WTC11 (cell line): ENCODE results near the gene FOXA3. TPM values are rescaled to one million over a fixed set of nuclear protein-coding genes. Genes with fewer than 3 reads are reported as not detected.
A peak's percentile ranks its signal among the peaks of the same experiment; 100 is the strongest.

ENCODE experiments used
- ATF3 ChIP-seq: sonication (generic); formaldehyde crosslinking; conservative IDR thresholded peaks from 2 replicates; pipeline ENCODE4 v1.8.1; 2022; ENCODE audit warnings: mild to moderate bottlenecking, missing genetic modification reagents
- CBFB ChIP-seq: sonication (generic); formaldehyde crosslinking; IDR thresholded peaks from 2 replicates; pipeline ENCODE4 v1.8.1; 2022; ENCODE audit warnings: mild to moderate bottlenecking, low read depth, missing genetic modification reagents
- CREM ChIP-seq: sonication (generic); formaldehyde crosslinking; IDR thresholded peaks from 2 replicates; pipeline ENCODE4 v1.8.1; 2022; ENCODE audit warnings: mild to moderate bottlenecking, missing genetic modification reagents, moderate library complexity
- E2F4 ChIP-seq: sonication (generic); formaldehyde crosslinking; IDR thresholded peaks from 2 replicates; pipeline ENCODE4 v1.8.1; 2022; ENCODE audit warnings: low read depth, mild to moderate bottlenecking, moderate library complexity, missing genetic modification reagents, borderline replicate concordance
- E2F5 ChIP-seq: sonication (generic); formaldehyde crosslinking; IDR thresholded peaks from 2 replicates; pipeline ENCODE4 v1.8.1; 2022; ENCODE audit warnings: mild to moderate bottlenecking, moderate library complexity, missing genetic modification reagents
- EMX1 ChIP-seq: fragments of 250-450 bp; sonication (Bioruptor Pico); IDR thresholded peaks from 2 replicates; pipeline ENCODE4 v1.8.0; 2021; ENCODE audit warnings: mild to moderate bottlenecking
- ESRRA ChIP-seq: sonication (generic); formaldehyde crosslinking; IDR thresholded peaks from 2 replicates; pipeline ENCODE4 v1.8.1; 2022; ENCODE audit warnings: mild to moderate bottlenecking, missing genetic modification reagents, borderline replicate concordance
- ETV6 ChIP-seq: sonication (generic); formaldehyde crosslinking; IDR thresholded peaks from 2 replicates; pipeline ENCODE4 v1.8.1; 2022; ENCODE audit warnings: mild to moderate bottlenecking, missing genetic modification reagents
- IRF2 ChIP-seq: sonication (generic); formaldehyde crosslinking; IDR thresholded peaks from 2 replicates; pipeline ENCODE4 v1.8.0; 2022; ENCODE audit warnings: low read depth, missing genetic modification reagents, borderline replicate concordance
- JAZF1 ChIP-seq: fragments of 250-450 bp; sonication (Bioruptor Pico); IDR thresholded peaks from 2 replicates; pipeline ENCODE4 v1.9.0; 2021; ENCODE audit warnings: moderate library complexity, mild to moderate bottlenecking, inconsistent platforms
- JUN ChIP-seq: sonication (generic); formaldehyde crosslinking; IDR thresholded peaks from 2 replicates; pipeline ENCODE4 v1.8.0; 2023; ENCODE audit warnings: mild to moderate bottlenecking, missing genetic modification reagents
- KAT7 ChIP-seq: sonication (generic); formaldehyde crosslinking; IDR thresholded peaks from 2 replicates; pipeline ENCODE4 v1.8.1; 2023; ENCODE audit warnings: missing genetic modification reagents, mild to moderate bottlenecking, borderline replicate concordance
- MAX ChIP-seq: sonication (generic); formaldehyde crosslinking; IDR thresholded peaks from 2 replicates; pipeline ENCODE4 v1.8.0; 2022; ENCODE audit warnings: mild to moderate bottlenecking, missing genetic modification reagents
- NFATC4 ChIP-seq: fragments of 250-450 bp; sonication (Bioruptor Pico); IDR thresholded peaks from 2 replicates; pipeline ENCODE4 v1.9.0; 2021; ENCODE audit warnings: mild to moderate bottlenecking
- NR2C2 ChIP-seq: sonication (generic); formaldehyde crosslinking; IDR thresholded peaks from 2 replicates; pipeline ENCODE4 v1.8.0; 2022; ENCODE audit warnings: mild to moderate bottlenecking, missing genetic modification reagents
- NR3C1 ChIP-seq: sonication (generic); formaldehyde crosslinking; conservative IDR thresholded peaks from 2 replicates; pipeline ENCODE4 v1.8.1; 2023; ENCODE audit warnings: low read depth, mild to moderate bottlenecking, missing genetic modification reagents
- OVOL2 ChIP-seq: fragments of 250-450 bp; sonication (Bioruptor Pico); IDR thresholded peaks from 2 replicates; pipeline ENCODE4 v1.9.0; 2021; ENCODE audit warnings: mild to moderate bottlenecking, borderline replicate concordance
- RELA ChIP-seq: sonication (generic); formaldehyde crosslinking; IDR thresholded peaks from 2 replicates; pipeline ENCODE4 v1.8.1; 2022; ENCODE audit warnings: missing genetic modification reagents, mild to moderate bottlenecking, borderline replicate concordance
- RORB ChIP-seq: fragments of 250-450 bp; sonication (Bioruptor Pico); IDR thresholded peaks from 2 replicates; pipeline ENCODE4 v1.9.0; 2021; ENCODE audit warnings: mild to moderate bottlenecking
- SMAD4 ChIP-seq: sonication (generic); formaldehyde crosslinking; IDR thresholded peaks from 2 replicates; pipeline ENCODE4 v1.8.0; 2022; ENCODE audit warnings: mild to moderate bottlenecking, missing genetic modification reagents
- SP1 ChIP-seq: sonication (generic); formaldehyde crosslinking; conservative IDR thresholded peaks from 2 replicates; pipeline ENCODE4 v1.8.1; 2022; ENCODE audit warnings: missing genetic modification reagents
- STAT6 ChIP-seq: sonication (generic); formaldehyde crosslinking; conservative IDR thresholded peaks from 2 replicates; pipeline ENCODE4 v1.8.1; 2023; ENCODE audit warnings: mild to moderate bottlenecking, low read depth, missing genetic modification reagents, moderate library complexity
- TEAD4 ChIP-seq: sonication (generic); formaldehyde crosslinking; IDR thresholded peaks from 2 replicates; pipeline ENCODE4 v1.8.0; 2022; ENCODE audit warnings: mild to moderate bottlenecking, missing genetic modification reagents
- ZMAT4 ChIP-seq: fragments of 250-450 bp; sonication (Bioruptor Pico); IDR thresholded peaks from 2 replicates; pipeline ENCODE4 v1.9.0; 2021; ENCODE audit warnings: mild to moderate bottlenecking
- ZNF121 ChIP-seq: sonication (generic); formaldehyde crosslinking; IDR thresholded peaks from 2 replicates; pipeline ENCODE4 v1.8.0; 2023; ENCODE audit warnings: missing genetic modification reagents
- ZNF138 ChIP-seq: sonication (generic); formaldehyde crosslinking; conservative IDR thresholded peaks from 2 replicates; pipeline ENCODE4 v1.8.1; 2022; ENCODE audit warnings: mild to moderate bottlenecking, moderate library complexity, missing genetic modification reagents
- ZNF219 ChIP-seq: sonication (generic); formaldehyde crosslinking; IDR thresholded peaks from 2 replicates; pipeline ENCODE4 v1.8.0; 2023; ENCODE audit warnings: missing genetic modification reagents, mild to moderate bottlenecking, borderline replicate concordance
- ZNF232 ChIP-seq: sonication (generic); formaldehyde crosslinking; IDR thresholded peaks from 2 replicates; pipeline ENCODE4 v1.8.0; 2022; ENCODE audit warnings: mild to moderate bottlenecking, missing genetic modification reagents
- ZNF317 ChIP-seq: sonication (generic); formaldehyde crosslinking; IDR thresholded peaks from 2 replicates; pipeline ENCODE4 v1.8.1; 2023; ENCODE audit warnings: low read depth, mild to moderate bottlenecking, moderate library complexity, missing genetic modification reagents, borderline replicate concordance
- ZNF416 ChIP-seq: fragments of 250-450 bp; sonication (Bioruptor Pico); IDR thresholded peaks from 2 replicates; pipeline ENCODE4 v1.9.0; 2021; ENCODE audit warnings: mild to moderate bottlenecking, inconsistent platforms
- ZNF423 ChIP-seq: fragments of 250-450 bp; sonication (Bioruptor Pico); IDR thresholded peaks from 2 replicates; pipeline ENCODE4 v2.1.2; 2022; ENCODE audit warnings: mild to moderate bottlenecking, moderate library complexity
- ZNF425 ChIP-seq: fragments of 250-450 bp; sonication (Bioruptor Pico); conservative IDR thresholded peaks from 2 replicates; pipeline ENCODE4 v1.9.0; 2021; ENCODE audit warnings: mild to moderate bottlenecking
- ZNF671 ChIP-seq: fragments of 250-450 bp; sonication (Bioruptor Pico); IDR thresholded peaks from 2 replicates; pipeline ENCODE4 v1.8.0; 2021; ENCODE audit warnings: mild to moderate bottlenecking
- total RNA-seq: library from RNA; stranded (reverse); gene quantifications from 3 replicates; pipeline ENCODE4 v1.2.3, GENCODE V29; 2021

FOXA3 gene
- total RNA-seq, 1 experiment from 2014 or later = 20.7 TPM

GRCh38 chr19:45882652-45883585 lies 18.8 kb downstream of the FOXA3 start (continued):
- no peak for TF ChIP-seq ZNF425 (CRISPR knock-in tag)
- no peak for TF ChIP-seq RELA (CRISPR knock-in tag)
- peak; percentile 37; the same call in 1 of the 2 replicates for TF ChIP-seq ETV6 (CRISPR knock-in tag)
- TF ChIP-seq TEAD4 (CRISPR knock-in tag) = no peak
- no peak for TF ChIP-seq ZNF219 (CRISPR knock-in tag)
- TF ChIP-seq ATF3 (CRISPR knock-in tag) = no peak
- no peak for TF ChIP-seq NR3C1 (CRISPR knock-in tag)
- TF ChIP-seq ZNF416 (CRISPR knock-in tag) = no peak
- peak; percentile 77; the same call in 1 of the 2 replicates for TF ChIP-seq CBFB (CRISPR knock-in tag)
- TF ChIP-seq JUN (CRISPR knock-in tag) = no peak
- TF ChIP-seq ESRRA (CRISPR knock-in tag) = peak; percentile 66; the same call in 1 of the 2 replicates
- TF ChIP-seq RORB (CRISPR knock-in tag) = no peak
- no peak for TF ChIP-seq EMX1 (CRISPR knock-in tag)
- TF ChIP-seq ZNF232 (CRISPR knock-in tag) = peak; percentile 40; the same call in 1 of the 2 replicates
- no peak for TF ChIP-seq ZNF317 (CRISPR knock-in tag)
- no peak; the same call in 1 of the 2 replicates for TF ChIP-seq E2F5 (CRISPR knock-in tag)
- TF ChIP-seq SMAD4 (CRISPR knock-in tag) = no peak
- 0 out of 2 replicates have a peak, but pooled peaks have one; percentile 27 for TF ChIP-seq ZNF423 (CRISPR knock-in tag)
- TF ChIP-seq IRF2 (CRISPR knock-in tag) = no peak
- TF ChIP-seq SP1 (CRISPR knock-in tag) = peak; percentile 83
- no peak for TF ChIP-seq ZNF138 (CRISPR knock-in tag)
- TF ChIP-seq ZNF671 = peak; percentile 22; the same call in 1 of the 2 replicates
- no peak for TF ChIP-seq STAT6 (CRISPR knock-in tag)
- no peak for TF ChIP-seq NFATC4
- TF ChIP-seq ZNF121 = peak; percentile 95
- TF ChIP-seq NR2C2 (CRISPR knock-in tag) = no peak
- no peak for TF ChIP-seq OVOL2 (CRISPR knock-in tag)
- peak; percentile 77 for TF ChIP-seq ZMAT4 (CRISPR knock-in tag)
- peak; percentile 49 for TF ChIP-seq CREM (CRISPR knock-in tag)
- no peak for TF ChIP-seq KAT7
- no peak for TF ChIP-seq E2F4 (CRISPR knock-in tag)
- peak; percentile 37; the same call in 1 of the 2 replicates for TF ChIP-seq MAX
- TF ChIP-seq JAZF1 (CRISPR knock-in tag) = no peak
